Kidney epithelial cell (primary cell): Measurements from ENCODE around the gene PPME1. TPM values are rescaled to one million over a fixed set of nuclear protein-coding genes. Genes with fewer than 3 reads are reported as not detected.

Experiments used
- DNase-seq: peaks from one replicate; pipeline ENCODE4 v3.0.0-alpha.2; 2010; ENCODE audit warnings: low read depth
- H3K27me3 ChIP-seq: 2 replicates; pipeline ENCODE4 v1.6.0; 2011; ENCODE audit warnings: low read length; ENCODE audit not compliant: control insufficient read depth, insufficient read depth
- H3K36me3 ChIP-seq: 2 replicates; pipeline ENCODE4 v1.5.1; 2011; ENCODE audit warnings: low read length; ENCODE audit not compliant: control insufficient read depth, insufficient read depth
- H3K4me3 ChIP-seq: 2 replicates; pipeline ENCODE4 v1.5.1; 2011; ENCODE audit warnings: low read depth, mild to moderate bottlenecking, control low read depth, low read length
- CTCF ChIP-seq: IDR thresholded peaks from 2 replicates; pipeline ENCODE4 v1.5.1; 2011; ENCODE audit warnings: mild to moderate bottlenecking, moderate library complexity, low read length, control low read depth, inconsistent platforms; ENCODE audit not compliant: insufficient read depth, poor library complexity, severe bottlenecking
- total RNA-seq: library from RNA; depleted of rRNA; stranded (reverse); fragments of >200 nt; gene quantifications from 2 replicates; pipeline ENCODE4 v1.2.3, GENCODE V29; 2015

PPME1 gene
- total RNA-seq, 1 donor from 2014 or later = 29.2 TPM

DNA sequence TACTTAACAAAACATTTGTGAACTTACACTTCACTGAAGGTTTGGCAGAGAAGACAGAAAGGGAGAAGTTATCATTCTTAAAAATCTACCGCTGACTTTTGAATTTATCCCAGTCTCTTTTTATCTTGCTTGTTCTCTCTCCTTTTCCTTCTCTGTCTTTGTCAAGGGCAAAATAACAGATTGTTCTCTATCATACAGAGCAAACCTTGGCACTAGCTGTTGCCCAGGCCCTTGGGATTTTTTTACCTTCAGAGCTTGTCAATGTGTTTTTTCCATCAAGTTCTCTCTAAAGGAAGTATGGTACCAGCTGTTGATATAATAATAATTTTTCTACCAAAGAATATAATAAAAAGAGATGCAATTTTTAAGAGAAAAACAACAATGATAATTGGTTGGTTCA is 67.2 kb downstream of the PPME1 start:
- H3K4me3 ChIP-seq = no peak overlapping the region
- TF ChIP-seq CTCF = no peak
- no peaks in the 10 kb centered on the region for H3K27me3 ChIP-seq
- no peak for DNase-seq
- no peaks in the 10 kb centered on the region for H3K36me3 ChIP-seq

GRCh38 chr11:74248469-74248868 is 77.4 kb downstream of the PPME1 start:
- DNase-seq = no peak
- TF ChIP-seq CTCF = no peak
- H3K4me3 ChIP-seq = no peak overlapping the region
- H3K36me3 ChIP-seq = no peaks in the 10 kb centered on the region
- no peaks in the 10 kb centered on the region for H3K27me3 ChIP-seq

DNA sequence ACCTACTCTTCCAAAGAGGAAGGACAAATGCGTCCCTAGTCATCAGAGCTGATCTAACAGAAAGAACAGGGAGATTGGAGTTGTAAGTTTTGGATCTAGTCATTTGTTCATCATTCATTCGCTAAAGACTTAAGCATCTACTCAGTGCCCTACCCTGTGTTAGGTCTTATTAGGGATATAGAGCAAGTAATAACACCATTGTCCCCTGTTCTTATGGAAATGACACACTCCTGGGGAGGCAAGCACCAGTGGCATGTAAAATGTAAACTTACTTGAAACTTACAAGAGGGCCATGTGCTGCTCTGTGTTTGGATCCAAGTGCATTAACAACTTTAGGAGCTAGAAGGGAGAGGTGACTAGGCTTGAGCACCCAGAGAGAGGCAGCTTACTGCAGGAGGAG is 78.4 kb downstream of the PPME1 start:
- Histone ChIP-seq H3K4me3 (no peak overlapping the region), H3K36me3 (no peaks in the 10 kb centered on the region), H3K27me3 (no peaks in the 10 kb centered on the region)
- DNase-seq = no peak
- TF ChIP-seq CTCF = no peak

GRCh38 chr11:74253361-74253760 is 82.3 kb downstream of the PPME1 start:
- no peaks in the 10 kb centered on the region for H3K36me3 ChIP-seq
- DNase-seq = no peak
- TF ChIP-seq CTCF = no peak
- H3K27me3 ChIP-seq = no peaks in the 10 kb centered on the region
- no peak overlapping the region for H3K4me3 ChIP-seq

GRCh38 chr11:74255741-74256375 is 84.8 kb downstream of the PPME1 start:
- no peaks in the 10 kb centered on the region for H3K27me3 ChIP-seq
- no peak for DNase-seq
- no peaks in the 10 kb centered on the region for H3K36me3 ChIP-seq
- peak; percentile 88 for TF ChIP-seq CTCF
- H3K4me3 ChIP-seq = no peak overlapping the region

GRCh38 chr11:74256378-74257133 is 85.5 kb downstream of the PPME1 start:
- no peak for DNase-seq
- no peak for TF ChIP-seq CTCF
- H3K36me3 ChIP-seq = no peaks in the 10 kb centered on the region
- H3K27me3 ChIP-seq = no peaks in the 10 kb centered on the region
- no peak overlapping the region for H3K4me3 ChIP-seq
